Neural crest cell (in vitro differentiated cells): ENCODE data around the gene PIK3R3. TPM values are rescaled to one million over a fixed set of nuclear protein-coding genes. Genes with fewer than 3 reads are reported as not detected.
A peak's percentile ranks its signal among the peaks of the same experiment; 100 is the strongest.

Experiments used
- DNase-seq: peaks from one replicate; pipeline ENCODE4 v3.0.0; 2021; ENCODE audit warnings: low read depth, mixed read lengths, low spot score
- H3K27ac Mint-ChIP-seq: one replicate; pipeline ENCODE4 v1.8.0; 2021; ENCODE audit warnings: mild to moderate bottlenecking, mixed read lengths; ENCODE audit not compliant: unreplicated experiment
- H3K27me3 Mint-ChIP-seq: 2 replicates; pipeline ENCODE4 v1.8.0; 2021; ENCODE audit warnings: low read depth, mild to moderate bottlenecking, mixed read lengths
- H3K36me3 Mint-ChIP-seq: 2 replicates; pipeline ENCODE4 v1.8.0; 2021; ENCODE audit warnings: low read depth, mild to moderate bottlenecking, mixed read lengths
- H3K4me1 Mint-ChIP-seq: 2 replicates; pipeline ENCODE4 v1.8.0; 2021; ENCODE audit warnings: mixed read lengths
- H3K4me3 Mint-ChIP-seq: one replicate; pipeline ENCODE4 v1.8.0; 2021; ENCODE audit warnings: mild to moderate bottlenecking, mixed read lengths
- H3K9me3 Mint-ChIP-seq: 2 replicates; pipeline ENCODE4 v1.8.0; 2021; ENCODE audit warnings: mixed read lengths
- total RNA-seq: library from RNA; stranded (reverse); gene quantifications from 2 replicates; pipeline ENCODE4 v1.2.1, GENCODE V29; 2021
- TF ChIP-seq, protein P1 (sequence below): fragments of 200-600 bp; sonication (generic); conservative IDR thresholded peaks from 2 replicates; pipeline ENCODE4 v1.5.0; 2021; ENCODE audit warnings: antibody characterized with exemption, mild to moderate bottlenecking

Gene PIK3R3
- total RNA-seq, 1 donor from 2014 or later = 92.2 TPM

DNA sequence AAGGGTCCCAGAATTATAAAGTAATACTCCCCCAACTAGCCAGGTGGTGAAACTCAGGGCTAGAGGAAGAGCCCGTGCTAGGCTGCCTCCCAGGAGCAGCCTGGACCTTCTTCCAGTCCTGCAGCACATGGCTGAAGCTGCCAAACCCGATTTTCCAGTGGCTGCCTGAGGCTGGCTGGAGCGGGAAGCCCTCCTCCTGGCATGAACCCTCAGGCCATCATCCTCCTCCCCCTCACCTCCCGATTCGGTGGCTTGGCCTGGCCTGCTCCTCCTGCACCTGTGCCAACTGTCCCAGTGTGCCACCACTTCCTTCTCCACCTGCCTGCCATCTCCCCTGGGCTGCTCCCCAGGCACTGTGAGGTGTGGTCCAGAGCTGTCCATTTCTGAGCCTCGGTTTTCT is 39.4 kb upstream of the PIK3R3 start:
- Mint-ChIP-seq H3K27me3 (peaks cover 4% of the 10 kb centered on the region), H3K4me1 (peaks cover 3% of the 10 kb centered on the region), H3K9me3 (no peaks in the 10 kb centered on the region), H3K27ac (peak overlapping the region; percentile 13), H3K4me3 (no peak overlapping the region), H3K36me3 (no peaks in the 10 kb centered on the region)
- DNase-seq = no peak
- TF ChIP-seq, protein P1, sequence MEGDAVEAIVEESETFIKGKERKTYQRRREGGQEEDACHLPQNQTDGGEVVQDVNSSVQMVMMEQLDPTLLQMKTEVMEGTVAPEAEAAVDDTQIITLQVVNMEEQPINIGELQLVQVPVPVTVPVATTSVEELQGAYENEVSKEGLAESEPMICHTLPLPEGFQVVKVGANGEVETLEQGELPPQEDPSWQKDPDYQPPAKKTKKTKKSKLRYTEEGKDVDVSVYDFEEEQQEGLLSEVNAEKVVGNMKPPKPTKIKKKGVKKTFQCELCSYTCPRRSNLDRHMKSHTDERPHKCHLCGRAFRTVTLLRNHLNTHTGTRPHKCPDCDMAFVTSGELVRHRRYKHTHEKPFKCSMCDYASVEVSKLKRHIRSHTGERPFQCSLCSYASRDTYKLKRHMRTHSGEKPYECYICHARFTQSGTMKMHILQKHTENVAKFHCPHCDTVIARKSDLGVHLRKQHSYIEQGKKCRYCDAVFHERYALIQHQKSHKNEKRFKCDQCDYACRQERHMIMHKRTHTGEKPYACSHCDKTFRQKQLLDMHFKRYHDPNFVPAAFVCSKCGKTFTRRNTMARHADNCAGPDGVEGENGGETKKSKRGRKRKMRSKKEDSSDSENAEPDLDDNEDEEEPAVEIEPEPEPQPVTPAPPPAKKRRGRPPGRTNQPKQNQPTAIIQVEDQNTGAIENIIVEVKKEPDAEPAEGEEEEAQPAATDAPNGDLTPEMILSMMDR = no peak

DNA sequence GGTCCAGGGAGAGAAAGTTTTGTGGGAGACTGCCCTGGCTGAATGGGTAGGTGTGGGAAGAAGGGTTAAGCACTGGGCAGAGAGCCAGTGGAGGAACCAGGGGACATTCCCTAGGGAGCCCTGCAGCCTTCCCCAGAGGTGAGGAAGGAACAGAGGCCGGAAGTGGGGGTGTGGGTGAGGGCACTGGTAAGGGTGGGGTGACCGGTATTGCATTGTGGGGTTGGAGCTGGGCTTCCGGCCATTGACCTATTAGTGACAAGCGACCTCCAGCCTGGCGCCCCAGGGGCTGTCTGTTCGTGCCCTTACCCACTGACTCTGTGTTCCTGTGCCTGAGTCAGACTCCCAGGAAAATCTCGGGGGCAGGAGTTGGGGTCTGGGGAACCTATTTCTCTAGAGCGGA is 38.9 kb upstream of the PIK3R3 start:
- Mint-ChIP-seq H3K9me3 (no peaks in the 10 kb centered on the region), H3K4me3 (no peak overlapping the region), H3K4me1 (no peaks in the 10 kb centered on the region), H3K36me3 (no peaks in the 10 kb centered on the region), H3K27ac (no peak overlapping the region), H3K27me3 (peaks cover 4% of the 10 kb centered on the region)
- DNase-seq = no peak
- TF ChIP-seq, protein P1 = no peak

DNA sequence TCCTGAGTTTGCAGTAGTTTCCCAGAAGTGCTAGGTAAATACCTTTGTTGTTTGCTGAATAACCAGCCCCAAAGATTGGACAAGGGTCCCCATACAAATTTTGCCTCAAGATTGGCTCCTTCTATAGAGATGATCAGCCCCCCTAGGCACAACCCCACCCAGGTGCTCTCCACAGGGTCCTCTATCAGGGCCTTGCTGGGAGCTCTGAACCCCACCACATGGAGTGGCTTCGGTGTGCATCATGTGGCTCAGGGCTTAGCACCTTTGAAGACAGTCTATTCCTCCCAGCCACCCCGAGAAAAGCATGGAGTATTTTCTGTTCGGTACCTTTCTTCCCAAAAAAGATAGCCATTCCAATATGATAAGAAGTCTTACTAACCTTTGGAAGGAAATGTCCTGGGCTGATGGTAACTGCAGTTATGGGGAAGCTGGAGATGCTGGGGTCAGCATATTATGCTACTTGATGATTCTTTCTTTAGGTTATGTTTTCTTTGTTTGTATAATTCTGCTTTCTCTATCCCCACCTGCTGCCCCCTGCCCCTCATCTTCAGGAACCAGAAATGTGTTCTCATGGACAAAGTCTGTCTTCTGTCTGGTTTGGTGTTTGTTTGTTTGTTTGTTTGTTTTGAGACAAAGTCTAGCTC is 37.5 kb upstream of the PIK3R3 start:
- TF ChIP-seq, protein P1 = no peak
- no peaks in the 10 kb centered on the region for H3K4me1 Mint-ChIP-seq
- H3K27ac Mint-ChIP-seq = no peak overlapping the region
- no peak overlapping the region for H3K4me3 Mint-ChIP-seq
- peaks cover 4% of the 10 kb centered on the region for H3K27me3 Mint-ChIP-seq
- no peak for DNase-seq
- H3K36me3 Mint-ChIP-seq = no peaks in the 10 kb centered on the region
- no peaks in the 10 kb centered on the region for H3K9me3 Mint-ChIP-seq

DNA sequence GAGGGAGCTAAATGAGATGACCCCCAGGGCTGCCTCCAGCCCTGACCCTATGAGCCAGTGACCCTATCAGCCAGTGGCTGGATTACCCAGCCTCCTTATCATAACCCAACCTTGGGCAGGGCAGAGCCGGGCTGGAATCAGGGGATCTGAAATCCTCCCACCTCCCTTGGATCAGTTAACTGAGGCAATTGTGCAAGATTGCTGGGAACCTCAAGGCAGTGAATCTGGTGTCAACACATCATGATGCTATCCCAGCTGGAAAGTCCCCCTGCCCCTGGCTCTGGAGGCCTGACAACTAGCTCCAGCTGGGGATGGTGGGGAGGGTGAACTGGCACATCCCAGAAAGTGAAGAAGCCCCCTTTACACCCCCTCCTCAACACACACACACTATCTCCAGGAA is 36.0 kb upstream of the PIK3R3 start:
- Mint-ChIP-seq H3K4me3 (no peak overlapping the region), H3K9me3 (no peaks in the 10 kb centered on the region), H3K36me3 (no peaks in the 10 kb centered on the region), H3K4me1 (no peaks in the 10 kb centered on the region), H3K27ac (no peak overlapping the region), H3K27me3 (peaks cover 4% of the 10 kb centered on the region)
- DNase-seq = no peak
- TF ChIP-seq, protein P1 = no peak

DNA sequence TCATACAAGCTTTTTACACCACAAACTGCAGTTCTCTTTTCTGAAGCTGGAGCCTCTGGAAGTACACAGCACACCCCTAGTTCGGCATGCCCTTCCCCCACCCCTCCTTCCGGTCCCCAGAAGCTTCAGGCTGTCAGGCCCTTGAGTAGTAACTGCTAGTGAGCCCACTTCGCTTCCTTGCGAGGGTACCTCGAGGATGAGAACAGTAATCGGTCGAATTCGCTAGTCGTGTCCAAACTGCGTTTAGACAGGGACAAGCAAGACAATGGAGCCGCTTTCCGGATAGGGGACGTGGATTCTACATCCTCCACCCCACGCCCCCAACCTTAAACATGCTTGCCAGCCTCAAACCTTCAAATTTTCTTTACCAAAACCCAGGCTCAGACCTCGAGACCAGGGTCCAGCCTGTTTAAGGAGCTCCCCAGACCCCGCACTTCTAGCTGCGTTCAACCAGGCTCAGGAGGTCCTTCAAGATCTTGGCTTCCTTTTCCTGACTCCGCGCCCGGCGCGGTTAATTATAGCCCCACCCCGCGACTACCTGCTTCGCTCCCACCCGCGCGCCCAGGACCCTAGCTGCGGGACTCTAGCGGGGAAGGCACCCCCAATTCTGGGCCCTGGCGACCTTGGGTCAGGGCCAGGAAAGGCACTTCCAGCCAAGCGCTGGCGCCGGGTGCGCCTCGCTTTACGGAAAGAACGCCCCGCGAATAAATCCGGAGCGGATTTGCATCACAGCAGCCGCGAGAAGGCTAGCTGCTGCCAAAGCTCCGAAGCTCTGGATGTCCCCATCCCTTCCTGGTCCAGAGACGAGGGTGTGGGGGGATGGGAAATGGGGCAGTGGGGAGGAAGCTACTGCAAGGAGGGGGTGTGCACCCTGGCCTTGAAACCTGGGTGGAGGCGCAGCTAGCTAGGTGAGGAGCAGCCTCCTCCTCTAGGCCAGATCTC is 34.4 kb upstream of the PIK3R3 start:
- Mint-ChIP-seq H3K27ac (peak overlapping the region; percentile 12), H3K4me3 (no peak overlapping the region), H3K4me1 (no peaks in the 10 kb centered on the region), H3K36me3 (no peaks in the 10 kb centered on the region), H3K27me3 (peaks cover 4% of the 10 kb centered on the region), H3K9me3 (no peaks in the 10 kb centered on the region)
- DNase-seq = no peak
- TF ChIP-seq, protein P1 = no peak
